ENCODE results near the gene MAPK1.

GRCh38 chr22:21755851-21756284 is 111.6 kb downstream of the MAPK1 start:
- TF ChIP-seq CTCF (IDR thresholded peaks at IDR 0.05; ENCODE audit: low read length): no peak
- TF ChIP-seq EZH2 (optimal IDR thresholded peaks at IDR 0.05; ENCODE audit: low read depth, low read length): no peak
- TF ChIP-seq EZH2phosphoT487 (IDR thresholded peaks at IDR 0.05; ENCODE audit: low read length): no peak

All from MM.1S (cell line).